A549 (cell line): ENCODE results near the gene PUS3. TPM values are rescaled to one million over a fixed set of nuclear protein-coding genes. Genes with fewer than 3 reads are reported as not detected.
A peak's percentile ranks its signal among the peaks of the same experiment; 100 is the strongest.

Experiments
- ATAC-seq, 2 experiments: fragments of 200-7000 bp in 1 of 2; fragments of >200 bp in 1 of 2; cut with Nextera tagmentation in 1 of 2; cut with Tn5 transposase in 1 of 2; 3 replicates each; pipeline versions ENCODE4 v1.8.0 to v1.9.1; 2018 to 2020; ENCODE audit warnings: mild to moderate bottlenecking in 1 of 2, moderate library complexity in 1 of 2
- CTCF ChIA-PET: fragments of 300-600 bp; sonication (Branson Sonifier 250); formaldehyde crosslinking; extraction: SDS; loops from one replicate; lab custom pipeline; 2021; ENCODE audit warnings: antibody characterized with exemption, inconsistent platforms; lab: Yijun Ruan, JAX
- POLR2A ChIA-PET: fragments of 350-600 bp; formaldehyde crosslinking; extraction: SDS; loops from one replicate; lab custom pipeline; 2021; ENCODE audit warnings: antibody characterized with exemption, inconsistent platforms; lab: Yijun Ruan, JAX
- DNase-seq, 2 experiments: peaks; one replicate each; pipeline versions ENCODE4 v3.0.0 to v3.0.0-alpha.2; 2011 to 2016; ENCODE audit warnings: low read depth in 1 of 2, low spot score in 1 of 2
- FAIRE-seq: peaks from 2 replicates; lab custom pipeline; 2011; peaks lifted over from hg19 to GRCh38; lab: Jason Lieb, UNC
- H3K27ac ChIP-seq, 2 experiments: fragments of >200 bp; sonication (Bioruptor Twin); formaldehyde crosslinking; 3 replicates each; pipeline ENCODE4 v1.5.1; 2016 to 2017
- H3K4me1 ChIP-seq: fragments of >200 bp; sonication (Bioruptor Twin); formaldehyde crosslinking; 3 replicates; pipeline ENCODE4 v1.6.1; 2016
- H3K4me2 ChIP-seq: fragments of >200 bp; sonication (Bioruptor Twin); formaldehyde crosslinking; 3 replicates; pipeline ENCODE4 v1.6.1; 2016
- H3K4me3 ChIP-seq: fragments of >200 bp; sonication (Bioruptor Twin); formaldehyde crosslinking; 3 replicates; pipeline ENCODE4 v1.5.1; 2016
- H3K9me3 ChIP-seq: fragments of >200 bp; sonication (Bioruptor Twin); formaldehyde crosslinking; 3 replicates; pipeline ENCODE4 v1.6.1; 2016
- CEBPB ChIP-seq, 2 experiments: fragments of >200 bp in 1 of 2; sonication (Bioruptor Twin) in 1 of 2; formaldehyde crosslinking in 1 of 2; IDR thresholded peaks; 2 replicates each; pipeline ENCODE4 v1.6.1; 2012 to 2016
- EHF ChIP-seq: fragments of 250-450 bp; sonication (Bioruptor Pico); IDR thresholded peaks from 2 replicates; pipeline ENCODE4 v1.5.0; 2020; ENCODE audit warnings: mild to moderate bottlenecking
- FOSL2 ChIP-seq, 2 experiments: fragments of 450-650 bp in 1 of 2; fragments of >200 bp in 1 of 2; sonication (Bioruptor Twin) in 1 of 2; formaldehyde crosslinking; IDR thresholded peaks; 2 replicates each; pipeline versions ENCODE4 v1.5.0 to v1.6.1; 2016 to 2020; ENCODE audit warnings: mild to moderate bottlenecking in 1 of 2, moderate library complexity in 1 of 2
- GATA3 ChIP-seq: IDR thresholded peaks from 2 replicates; pipeline ENCODE4 v1.6.1; 2012; ENCODE audit warnings: borderline replicate concordance
- HOXB13 ChIP-seq: fragments of 250-450 bp; sonication (Bioruptor Pico); IDR thresholded peaks from 2 replicates; pipeline ENCODE4 v1.5.0; 2020; ENCODE audit warnings: low read depth, mild to moderate bottlenecking, moderate library complexity
- HOXB5 ChIP-seq: fragments of 250-450 bp; sonication (Bioruptor Pico); IDR thresholded peaks from 2 replicates; pipeline ENCODE4 v1.5.0; 2020; ENCODE audit warnings: mild to moderate bottlenecking, moderate library complexity
- JUN ChIP-seq, 2 experiments: fragments of >200 bp; sonication (Bioruptor Twin); formaldehyde crosslinking; IDR thresholded peaks; 2 replicates in 1 of 2; 3 replicates in 1 of 2; pipeline ENCODE4 v1.6.1; 2016 to 2017
- JUNB ChIP-seq: fragments of >200 bp; sonication (Bioruptor Twin); formaldehyde crosslinking; IDR thresholded peaks from 2 replicates; pipeline ENCODE4 v1.6.1; 2016
- MAFK ChIP-seq: fragments of 450-650 bp; IDR thresholded peaks from 2 replicates; pipeline ENCODE4 v1.6.1; 2014; ENCODE audit not compliant: partially characterized antibody
- MYC ChIP-seq: IDR thresholded peaks from 2 replicates; pipeline ENCODE4 v1.6.1; 2012; ENCODE audit warnings: mild to moderate bottlenecking, inconsistent platforms, low read length, improper control_type of control experiment, borderline replicate concordance
- NR3C1 ChIP-seq: fragments of >200 bp; sonication (Bioruptor Twin); formaldehyde crosslinking; IDR thresholded peaks from 3 replicates; pipeline ENCODE4 v1.6.1; 2017
- PHF8 ChIP-seq: fragments of 200-600 bp; sonication (generic); IDR thresholded peaks from 2 replicates; pipeline ENCODE4 v1.6.1; 2016; ENCODE audit warnings: low read depth, mild to moderate bottlenecking, antibody characterized with exemption, moderate library complexity, borderline replicate concordance
- POLR2A ChIP-seq: IDR thresholded peaks from 2 replicates; pipeline ENCODE4 v1.6.1; 2012; ENCODE audit warnings: mild to moderate bottlenecking, low read length
- RAD21 ChIP-seq, 2 experiments: fragments of >200 bp in 1 of 2; sonication (Bioruptor Twin) in 1 of 2; formaldehyde crosslinking in 1 of 2; IDR thresholded peaks in 1 of 2; conservative IDR thresholded peaks in 1 of 2; 2 replicates in 1 of 2; 3 replicates in 1 of 2; pipeline ENCODE4 v1.6.1; 2012 to 2018; ENCODE audit warnings: inconsistent platforms in 1 of 2
- RFX5 ChIP-seq: fragments of 450-650 bp; IDR thresholded peaks from 2 replicates; pipeline ENCODE4 v1.7.1; 2014; ENCODE audit warnings: antibody characterized with exemption, mild to moderate bottlenecking, moderate library complexity
- SREBF2 ChIP-seq: fragments of 450-650 bp; IDR thresholded peaks from 2 replicates; pipeline ENCODE4 v1.6.1; 2014; ENCODE audit warnings: mild to moderate bottlenecking, moderate library complexity
- ZNF302 ChIP-seq: fragments of 250-450 bp; sonication (Bioruptor Pico); IDR thresholded peaks from 2 replicates; pipeline ENCODE4 v1.9.0; 2021; ENCODE audit warnings: inconsistent platforms, mild to moderate bottlenecking, moderate library complexity
- WGBS: methylation state at CpG from one replicate; pipeline ENCODE4 v1.1.6; 2017; ENCODE audit errors: missing lambda C conversion rate; 5-methylcytosine and 5-hydroxymethylcytosine counted together
- polyA plus RNA-seq, 4 experiments: library from polyadenylated mRNA; depleted of rRNA in 3 of 4; stranded (reverse); fragments of >200 nt; fragmentation: RNase III in 1 of 4; extraction: RNeasy Plus Mini Kit Qiagen cat#74134 plus additional on column Dnase treatment in 1 of 4; gene quantifications; 2 replicates in 3 of 4; 3 replicates in 1 of 4; pipeline ENCODE4 v1.2.3, GENCODE V29; 2011 to 2017
- TF ChIP-seq, protein P1 (sequence below): fragments of 250-450 bp; sonication (Bioruptor Pico); IDR thresholded peaks from 2 replicates; pipeline ENCODE4 v1.5.0; 2020; ENCODE audit warnings: low read depth, mild to moderate bottlenecking, moderate library complexity
- TF ChIP-seq, protein P2 (sequence below): IDR thresholded peaks from 2 replicates; pipeline ENCODE4 v1.6.1; 2012; ENCODE audit warnings: low read depth, borderline replicate concordance
- TF ChIP-seq, protein P3 (sequence below): fragments of >200 bp; sonication (Bioruptor Twin); formaldehyde crosslinking; IDR thresholded peaks from 3 replicates; pipeline ENCODE4 v1.6.1; 2016
- TF ChIP-seq, protein P4 (sequence below): fragments of 150-350 bp; IDR thresholded peaks from 2 replicates; pipeline ENCODE4 v1.6.1; 2014; ENCODE audit warnings: low read depth, mild to moderate bottlenecking, low read length
- TF ChIP-seq, protein P5 (sequence below): IDR thresholded peaks from 2 replicates; pipeline ENCODE4 v1.6.1; 2012
- TF ChIP-seq, protein P6 (sequence below): IDR thresholded peaks from 2 replicates; pipeline ENCODE4 v1.6.1; 2012

PUS3 gene
- polyA plus RNA-seq, 2 of the 4 experiments (the other 2 are of a cell fraction) = 5.0 to 8.0 TPM

DNA sequence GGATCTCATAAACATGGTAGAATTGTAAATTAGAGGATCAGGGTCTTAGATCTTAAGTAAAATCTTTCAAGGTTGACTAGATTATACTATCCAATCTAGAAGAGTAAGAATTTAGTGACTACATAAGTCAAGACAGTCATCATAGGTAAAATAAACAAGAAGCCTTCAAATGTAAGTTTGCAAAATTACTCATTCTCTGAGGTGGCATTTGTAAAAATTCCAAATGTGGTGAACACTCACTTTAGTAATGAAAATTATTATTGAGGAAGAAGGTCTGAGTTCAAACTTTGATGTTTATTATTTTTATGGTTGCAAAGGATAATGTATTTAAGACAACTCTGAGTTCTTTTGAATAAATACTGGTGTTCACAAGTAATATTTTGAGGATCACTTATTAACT lies 10.9 kb downstream of the PUS3 start (continued):
- TF ChIP-seq FOSL2 (IDR thresholded peaks at IDR 0.05) = peak; percentile 60; the same call in 1 of the 2 replicates
- peak; percentile 76 for TF ChIP-seq FOSL2 (CRISPR knock-in tag; IDR thresholded peaks at IDR 0.05)
- no peak for TF ChIP-seq MYC

DNA sequence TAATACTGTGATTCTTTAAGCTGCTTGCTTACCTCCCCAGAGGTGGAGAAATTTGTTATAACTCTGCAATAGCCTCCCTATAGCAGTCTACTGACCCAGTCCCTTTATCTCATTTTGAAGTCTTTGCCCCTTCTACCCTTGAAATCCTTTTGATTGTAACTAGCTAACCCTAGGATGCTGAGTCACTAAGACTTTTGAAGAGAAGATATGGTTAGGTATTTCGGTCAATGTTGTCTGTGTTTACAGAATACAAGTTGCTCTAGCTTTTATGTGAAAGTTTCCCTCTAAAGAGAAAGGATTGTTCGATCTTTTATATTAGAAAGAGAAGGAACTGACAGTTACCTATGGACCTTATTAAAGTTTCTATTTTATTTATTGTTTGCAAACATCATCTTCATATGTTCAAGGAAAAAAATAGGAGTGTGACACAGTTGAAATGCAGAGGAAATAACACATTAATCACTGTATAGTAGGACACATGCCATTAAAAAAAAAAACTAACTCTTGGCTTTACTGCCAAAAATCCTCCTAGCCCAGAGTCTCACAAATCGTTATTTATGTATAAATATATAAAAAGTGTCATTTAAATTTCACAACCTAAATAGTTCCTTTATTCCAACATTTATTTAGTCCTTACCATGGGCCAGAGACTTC lies 12.4 kb downstream of the PUS3 start:
- H3K4me1 ChIP-seq = peaks cover 49% of the 10 kb centered on the region
- 5% methylated on average over 3 of the region's 3 CpGs for WGBS
- peak; percentile 21 for TF ChIP-seq MAFK
- TF ChIP-seq, protein P1, sequence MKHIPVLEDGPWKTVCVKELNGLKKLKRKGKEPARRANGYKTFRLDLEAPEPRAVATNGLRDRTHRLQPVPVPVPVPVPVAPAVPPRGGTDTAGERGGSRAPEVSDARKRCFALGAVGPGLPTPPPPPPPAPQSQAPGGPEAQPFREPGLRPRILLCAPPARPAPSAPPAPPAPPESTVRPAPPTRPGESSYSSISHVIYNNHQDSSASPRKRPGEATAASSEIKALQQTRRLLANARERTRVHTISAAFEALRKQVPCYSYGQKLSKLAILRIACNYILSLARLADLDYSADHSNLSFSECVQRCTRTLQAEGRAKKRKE (CRISPR knock-in tag) = no peak
- TF ChIP-seq, all 56 proteins: peak for 1
- Histone ChIP-seq H3K4me3 (peak overlapping the region; percentile 28), H3K4me2 (peak overlapping the region; percentile 86), H3K27ac (peak overlapping the region; percentile 67 to 78), H3K9me3 (no peaks in the 10 kb centered on the region)
- CTCF ChIA-PET = interaction anchor here (1.8 kb wide), 1 partner anchor 9 kb away, joined by 4 read pairs; no protein-coding TSS in a partner anchor
- FAIRE-seq (no peak), DNase-seq (no peak), ATAC-seq (no peak)
- POLR2A ChIA-PET = interaction anchor here (0.5 kb wide), 1 partner anchor 96 kb away, joined by 3 read pairs; no protein-coding TSS in a partner anchor

DNA sequence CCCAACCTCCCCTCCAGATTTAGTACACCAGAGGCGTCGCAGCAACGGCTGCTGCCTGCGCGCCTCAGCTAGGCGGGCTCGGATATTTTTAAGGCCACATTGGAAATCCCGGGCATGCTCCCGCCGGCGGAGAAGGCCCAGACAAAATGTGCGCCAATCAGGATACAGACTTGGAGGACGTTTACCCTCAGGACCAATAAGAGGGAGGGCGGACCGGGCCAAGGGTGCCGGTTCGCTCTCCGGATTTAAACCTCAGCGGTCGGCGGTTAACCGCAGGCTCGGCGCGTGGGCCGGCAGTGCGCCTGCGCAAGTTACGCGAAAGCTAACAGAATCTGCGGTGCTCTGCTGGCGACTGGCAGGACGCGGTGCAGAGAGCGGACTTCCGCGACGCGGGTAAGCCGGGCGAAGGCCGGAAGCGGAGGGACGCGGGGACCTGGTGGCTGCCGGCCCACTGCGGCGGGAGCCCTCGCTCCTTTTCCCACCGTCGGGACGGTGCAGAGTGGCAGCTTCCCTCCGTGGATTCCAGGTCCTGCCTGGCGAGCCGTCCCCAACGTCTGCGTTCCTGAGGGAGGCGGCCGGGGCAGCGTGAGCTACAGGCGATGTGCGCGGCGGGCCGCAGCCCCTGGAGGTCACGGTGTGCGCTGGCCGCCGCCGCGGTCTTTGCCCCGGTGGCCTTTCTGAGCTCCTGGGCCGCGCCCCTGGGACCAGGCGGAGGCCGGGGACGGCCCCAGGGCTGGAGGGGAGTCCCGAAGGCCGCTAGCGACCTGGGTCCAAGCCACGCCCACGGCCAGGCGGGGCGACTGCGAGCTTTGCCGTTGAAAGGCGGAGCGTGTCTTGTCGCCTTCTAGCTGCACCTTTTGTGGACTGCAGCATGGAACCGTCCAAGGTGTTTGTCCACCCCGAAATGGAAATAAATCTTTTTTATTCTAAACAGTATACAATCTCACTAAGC lies 15.4 kb downstream of the PUS3 start, which contains the start of gene HYLS1:
Gene HYLS1, plus strand, starts transcription at position 296 of the 952 bp plus-strand sequence. CDS start 11,701 bp downstream, outside the sequence.
- ATAC-seq (peak; percentile 95 to 96), FAIRE-seq (no peak), DNase-seq (peak; percentile 89 to 97)
- 0% methylated on average over 20 of the region's 91 CpGs for WGBS
- Histone ChIP-seq H3K9me3 (no peaks in the 10 kb centered on the region), H3K4me2 (peak within 1 kb of the TSS; percentile 86), H3K27ac (peak within 1 kb of the TSS; percentile 95 to 99), H3K4me1 (peaks cover 32% of the 10 kb centered on the region), H3K4me3 (peak within 1 kb of the TSS; percentile 79)
- no peak; the same call in 1 of the 2 replicates for TF ChIP-seq HOXB5 (CRISPR knock-in tag)
- 0 out of 2 replicates have a peak, but pooled peaks have one; percentile 9 for TF ChIP-seq RFX5
- TF ChIP-seq MYC = no peak; the same call in 1 of the 2 replicates
- no peak for TF ChIP-seq ZNF302 (CRISPR knock-in tag)
- TF ChIP-seq JUNB = no peak
- TF ChIP-seq SREBF2 = no peak
- no peak for TF ChIP-seq EHF
- TF ChIP-seq, protein P2, sequence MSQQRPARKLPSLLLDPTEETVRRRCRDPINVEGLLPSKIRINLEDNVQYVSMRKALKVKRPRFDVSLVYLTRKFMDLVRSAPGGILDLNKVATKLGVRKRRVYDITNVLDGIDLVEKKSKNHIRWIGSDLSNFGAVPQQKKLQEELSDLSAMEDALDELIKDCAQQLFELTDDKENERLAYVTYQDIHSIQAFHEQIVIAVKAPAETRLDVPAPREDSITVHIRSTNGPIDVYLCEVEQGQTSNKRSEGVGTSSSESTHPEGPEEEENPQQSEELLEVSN = peak; percentile 96
- TF ChIP-seq, protein P3, sequence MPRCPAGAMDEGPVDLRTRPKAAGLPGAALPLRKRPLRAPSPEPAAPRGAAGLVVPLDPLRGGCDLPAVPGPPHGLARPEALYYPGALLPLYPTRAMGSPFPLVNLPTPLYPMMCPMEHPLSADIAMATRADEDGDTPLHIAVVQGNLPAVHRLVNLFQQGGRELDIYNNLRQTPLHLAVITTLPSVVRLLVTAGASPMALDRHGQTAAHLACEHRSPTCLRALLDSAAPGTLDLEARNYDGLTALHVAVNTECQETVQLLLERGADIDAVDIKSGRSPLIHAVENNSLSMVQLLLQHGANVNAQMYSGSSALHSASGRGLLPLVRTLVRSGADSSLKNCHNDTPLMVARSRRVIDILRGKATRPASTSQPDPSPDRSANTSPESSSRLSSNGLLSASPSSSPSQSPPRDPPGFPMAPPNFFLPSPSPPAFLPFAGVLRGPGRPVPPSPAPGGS = 0 out of 3 replicates have a peak, but pooled peaks have one; percentile 14
- TF ChIP-seq, protein P4, sequence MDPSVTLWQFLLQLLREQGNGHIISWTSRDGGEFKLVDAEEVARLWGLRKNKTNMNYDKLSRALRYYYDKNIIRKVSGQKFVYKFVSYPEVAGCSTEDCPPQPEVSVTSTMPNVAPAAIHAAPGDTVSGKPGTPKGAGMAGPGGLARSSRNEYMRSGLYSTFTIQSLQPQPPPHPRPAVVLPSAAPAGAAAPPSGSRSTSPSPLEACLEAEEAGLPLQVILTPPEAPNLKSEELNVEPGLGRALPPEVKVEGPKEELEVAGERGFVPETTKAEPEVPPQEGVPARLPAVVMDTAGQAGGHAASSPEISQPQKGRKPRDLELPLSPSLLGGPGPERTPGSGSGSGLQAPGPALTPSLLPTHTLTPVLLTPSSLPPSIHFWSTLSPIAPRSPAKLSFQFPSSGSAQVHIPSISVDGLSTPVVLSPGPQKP = no peak
- TF ChIP-seq CEBPB (IDR thresholded peaks at IDR 0.05) = no peak
- peak; percentile 22 to 76; a peak in 2 of 5 replicates for TF ChIP-seq JUN (IDR thresholded peaks at IDR 0.05)
- TF ChIP-seq GATA3 = 0 out of 2 replicates have a peak, but pooled peaks have one; percentile 3
- peak; percentile 26 for TF ChIP-seq PHF8
- peak; percentile 78 for TF ChIP-seq POLR2A
- TF ChIP-seq, protein P5, sequence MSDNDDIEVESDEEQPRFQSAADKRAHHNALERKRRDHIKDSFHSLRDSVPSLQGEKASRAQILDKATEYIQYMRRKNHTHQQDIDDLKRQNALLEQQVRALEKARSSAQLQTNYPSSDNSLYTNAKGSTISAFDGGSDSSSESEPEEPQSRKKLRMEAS = peak; percentile 95
- TF ChIP-seq, protein P6, sequence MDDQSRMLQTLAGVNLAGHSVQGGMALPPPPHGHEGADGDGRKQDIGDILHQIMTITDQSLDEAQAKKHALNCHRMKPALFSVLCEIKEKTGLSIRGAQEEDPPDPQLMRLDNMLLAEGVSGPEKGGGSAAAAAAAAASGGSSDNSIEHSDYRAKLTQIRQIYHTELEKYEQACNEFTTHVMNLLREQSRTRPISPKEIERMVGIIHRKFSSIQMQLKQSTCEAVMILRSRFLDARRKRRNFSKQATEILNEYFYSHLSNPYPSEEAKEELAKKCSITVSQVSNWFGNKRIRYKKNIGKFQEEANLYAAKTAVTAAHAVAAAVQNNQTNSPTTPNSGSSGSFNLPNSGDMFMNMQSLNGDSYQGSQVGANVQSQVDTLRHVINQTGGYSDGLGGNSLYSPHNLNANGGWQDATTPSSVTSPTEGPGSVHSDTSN = no peak
- TF ChIP-seq NR3C1 = no peak
- TF ChIP-seq HOXB13 (CRISPR knock-in tag) = no peak
- TF ChIP-seq RAD21 (conservative IDR thresholded peaks at IDR 0.05 in 1 of 2, IDR thresholded peaks at IDR 0.05 in 1 of 2) = no peak
- ChIA-PET CTCF (no interaction called here), POLR2A (interaction anchor here (0.6 to 2.1 kb wide), 9 partner anchors 12 to 454 kb away, joined by 3 to 21 read pairs (median 5); partner anchors contain the start of genes EI24, PUS3 and STT3A)
